ENCODE data around the gene APP.

DNA sequence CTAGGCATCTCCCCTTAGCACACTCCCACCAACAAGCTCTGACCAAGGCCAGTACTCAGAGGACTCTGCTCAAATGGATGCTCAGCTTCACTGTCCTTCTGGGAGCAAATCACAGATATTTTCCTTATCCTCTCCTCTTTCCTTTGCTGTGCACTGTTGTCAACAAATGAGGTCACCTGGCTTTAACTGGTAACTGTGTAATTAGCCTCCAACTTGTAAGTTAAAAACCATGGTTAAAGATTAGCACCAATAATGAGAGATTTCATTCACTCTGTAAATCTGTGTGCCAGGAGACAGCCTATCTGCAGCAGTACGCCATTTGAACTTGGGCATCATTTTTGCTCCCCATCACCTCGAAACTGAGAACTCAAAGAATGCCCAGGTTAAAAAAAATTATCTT, 286.3 kb downstream of the APP start:
- no peak for TF ChIP-seq GLI2 (tag by site-specific recombination; IDR thresholded peaks at IDR 0.05; ENCODE audit: borderline replicate concordance, low read depth)
- no peak for TF ChIP-seq SP2 (tag by site-specific recombination; IDR thresholded peaks at IDR 0.05)
- no peak for TF ChIP-seq MYNN (tag by site-specific recombination; IDR thresholded peaks at IDR 0.05; ENCODE audit: borderline replicate concordance)
- TF ChIP-seq CTCF (tag by site-specific recombination; IDR thresholded peaks at IDR 0.05): no peak
- TF ChIP-seq BCL6B (tag by site-specific recombination; IDR thresholded peaks at IDR 0.05): no peak
- TF ChIP-seq ZNF510 (tag by site-specific recombination; IDR thresholded peaks at IDR 0.05; ENCODE audit: insufficient replicate concordance): no peak
- TF ChIP-seq ZNF707 (tag by site-specific recombination; IDR thresholded peaks at IDR 0.05): no peak
- TF ChIP-seq, protein P1, sequence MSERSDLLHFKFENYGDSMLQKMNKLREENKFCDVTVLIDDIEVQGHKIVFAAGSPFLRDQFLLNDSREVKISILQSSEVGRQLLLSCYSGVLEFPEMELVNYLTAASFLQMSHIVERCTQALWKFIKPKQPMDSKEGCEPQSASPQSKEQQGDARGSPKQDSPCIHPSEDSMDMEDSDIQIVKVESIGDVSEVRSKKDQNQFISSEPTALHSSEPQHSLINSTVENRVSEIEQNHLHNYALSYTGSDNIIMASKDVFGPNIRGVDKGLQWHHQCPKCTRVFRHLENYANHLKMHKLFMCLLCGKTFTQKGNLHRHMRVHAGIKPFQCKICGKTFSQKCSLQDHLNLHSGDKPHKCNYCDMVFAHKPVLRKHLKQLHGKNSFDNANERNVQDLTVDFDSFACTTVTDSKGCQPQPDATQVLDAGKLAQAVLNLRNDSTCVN (tag by site-specific recombination; optimal IDR thresholded peaks at IDR 0.05): no peak
- TF ChIP-seq ZNF174 (tag by site-specific recombination; IDR thresholded peaks at IDR 0.05): no peak

Measured in HEK293 (cell line).